22Rv1 (cell line): ENCODE measurements around the gene NNMT.

Experiments
- CTCF ChIP-seq: fragments of 450-650 bp; IDR thresholded peaks from 2 replicates; pipeline ENCODE4 v1.5.1; 2017; ENCODE audit warnings: mild to moderate bottlenecking
- ZFX ChIP-seq: fragments of 450-650 bp; IDR thresholded peaks from 2 replicates; pipeline ENCODE4 v1.6.1; 2017; ENCODE audit warnings: antibody characterized with exemption, borderline replicate concordance

- TF ChIP-seq CTCF (no peak), ZFX (no peak)
These were observed 45.0 kb upstream of the NNMT start for GRCh38 chr11:114250993-114251814.
